Heart left ventricle (tissue), 16 donors: ENCODE measurements around the gene RAB3GAP1. TPM values are rescaled to one million over a fixed set of nuclear protein-coding genes. Genes with fewer than 3 reads are reported as not detected.
A peak's percentile ranks its signal among the peaks of the same experiment; 100 is the strongest.

Experiments
- ATAC-seq, 4 donors: fragments of 200-7000 bp; cut with Tn5 transposase; one replicate each; pipeline ENCODE4 v1.9.1; 2020 to 2022; ENCODE audit warnings: moderate library complexity in 4 of 4, mild to moderate bottlenecking in 3 of 4, moderate number of reproducible peaks in 1 of 4
- DNase-seq, 5 donors: peaks; one replicate each; pipeline ENCODE4 v3.0.0-alpha.2; 2020
- H3K27ac ChIP-seq, 12 donors: fragments of 200-600 bp; sonication (generic) in 4 of 12; one replicate each; pipeline versions ENCODE4 v1.5.0 to v1.8.0; 2016 to 2022; ENCODE audit warnings: mild to moderate bottlenecking in 2 of 12
- H3K27me3 ChIP-seq, 9 donors: fragments of 200-600 bp; sonication (generic) in 2 of 9; one replicate each; pipeline versions ENCODE4 v1.5.1 to v1.8.0; 2016 to 2022; ENCODE audit warnings: mild to moderate bottlenecking in 3 of 9
- H3K36me3 ChIP-seq, 9 donors: fragments of 200-600 bp; sonication (generic) in 2 of 9; one replicate each; pipeline versions ENCODE4 v1.5.0 to v1.8.0; 2018 to 2022; ENCODE audit warnings: mild to moderate bottlenecking in 2 of 9
- H3K4me1 ChIP-seq, 12 donors: fragments of 200-600 bp; sonication (generic) in 4 of 12; one replicate each; pipeline versions ENCODE4 v1.5.0 to v1.8.0; 2016 to 2022; ENCODE audit warnings: mild to moderate bottlenecking in 3 of 12
- H3K4me3 ChIP-seq, 12 donors: fragments of 200-600 bp; sonication (generic) in 4 of 12; one replicate each; pipeline versions ENCODE4 v1.5.0 to v1.8.0; 2017 to 2022; ENCODE audit warnings: mild to moderate bottlenecking in 9 of 12, moderate library complexity in 4 of 12
- H3K9me3 ChIP-seq, 12 donors: fragments of 200-600 bp; sonication (generic) in 4 of 12; one replicate each; pipeline versions ENCODE4 v1.5.0 to v1.8.0; 2016 to 2022; ENCODE audit warnings: mild to moderate bottlenecking in 1 of 12
- CTCF ChIP-seq, 12 donors: fragments of 200-600 bp; sonication (generic) in 4 of 12; IDR thresholded peaks; one replicate each; pipeline versions ENCODE4 v1.5.0 to v1.8.0; 2018 to 2022; ENCODE audit warnings: antibody characterized with exemption in 12 of 12, mild to moderate bottlenecking in 5 of 12
- POLR2A ChIP-seq, 2 donors: fragments of 450-650 bp; IDR thresholded peaks; one replicate each; pipeline ENCODE4 v1.6.1; 2017; ENCODE audit warnings: antibody characterized with exemption in 2 of 2, mild to moderate bottlenecking in 2 of 2, moderate library complexity in 2 of 2
- WGBS, 4 donors: extraction: QIAGEN DNeasy Blood & Tissue Kit in 2 of 4; methylation state at CpG; one replicate each; pipeline versions ENCODE4 v1.1.5 to v1.1.7; 2013 to 2018; 5-methylcytosine and 5-hydroxymethylcytosine counted together
- intact Hi-C, 10 donors: fragments of 100-400 bp; cut with DNase I; formaldehyde crosslinking; loops; one replicate each; pipeline versions ENCODE4 v1.11.1 to v1.14.2; 2022
- polyA plus RNA-seq, 2 donors: library from polyadenylated mRNA; stranded (reverse); fragments of 200-250 nt; gene quantifications; one replicate each; pipeline ENCODE4 v1.2.3, GENCODE V29; 2013
- total RNA-seq, 9 donors: library from RNA; depleted of rRNA in 2 of 9; stranded (reverse); fragments of >200 nt in 2 of 9; fragmentation: NEBNext Ultra II Directional in 3 of 9; extraction: Animal tissue kit (Norgen Biotek cat#: 25700) in 3 of 9; gene quantifications; one replicate each; pipeline versions ENCODE4 v1.1.0 to v1.2.4, GENCODE V29; 2016 to 2023
- donor health status: ischemic (EF 13 %, LVEDD 7.1; RV severe dilation, severe dysfunction).
- donor health status: healthy with polysubstance abuse.
- donor health status: DM: no; HTN: yes; CAD: no.
- donor health status: DM: no; HTN: no; CAD: no.
- donor health status: ischemic (EF 25% LVEDD 6.9; RV normal size, moderate dysfunction).
- donor health status: ischemic (EF 25% LVEDD 5.7; RV mildly dilated, moderate dysfunction).
- donor health status: healthy.
- donor health status: DM: yes; HTN: yes; CAD: no.
- donor health status: ischemic (EF 35%, LVEDD 5.7; RV mildly dilated, moderate dysfunction).
- donor health status: nonischemic (EF 11% LVEDD 7.7; RV severe dilation, severe dysfunction).
- donor health status: DM: yes; HTN: yes; CAD: no.
- donor health status: PGD.
- donor health status: ischemic (EF 29% LVEDD 5.4; RV normal size, mild dysfunction).
- donor health status: nonischemic (EF 23%, LVEDD 6.1; RV moderate dilation, normal function).

The RAB3GAP1 gene
- total and polyA plus RNA-seq, 11 donors, result 16.7 to 63.6 (median 47.2) TPM

- ATAC-seq (no peak), DNase-seq (no peak)
- H3K27ac ChIP-seq, result no peak overlapping the region
- no peak for TF ChIP-seq POLR2A (IDR thresholded peaks at IDR 0.05)
- no peak for TF ChIP-seq CTCF (IDR thresholded peaks at IDR 0.05)
- peaks cover 0 to 4% (median 0%) of the 10 kb centered on the region in 9 donors for H3K36me3 ChIP-seq
- H3K4me1 ChIP-seq, result no peaks in the 10 kb centered on the region
- intact Hi-C loops, result no loop called here
- no peak overlapping the region for H3K4me3 ChIP-seq
- no peaks in the 10 kb centered on the region for H3K27me3 ChIP-seq
- H3K9me3 ChIP-seq, result no peaks in the 10 kb centered on the region
Measured at GRCh38 chr2:135202751-135203150, 150.7 kb downstream of the RAB3GAP1 start.

GRCh38 chr2:135203944-135204343 is 151.9 kb downstream of the RAB3GAP1 start:
- 95 to 96% (median 96%) methylated on average over 3 of the region's 3 CpGs for WGBS, 4 donors
- Histone ChIP-seq H3K4me3 (no peak overlapping the region), H3K27ac (no peak overlapping the region), H3K4me1 (no peaks in the 10 kb centered on the region), H3K36me3 (peaks cover 0 to 10% (median 0%) of the 10 kb centered on the region in 9 donors), H3K27me3 (no peaks in the 10 kb centered on the region), H3K9me3 (no peaks in the 10 kb centered on the region)
- ATAC-seq (no peak), DNase-seq (no peak)
- intact Hi-C loops, result no loop called here
- no peak for TF ChIP-seq POLR2A (IDR thresholded peaks at IDR 0.05)

- Histone ChIP-seq H3K4me3 (no peak overlapping the region), H3K4me1 (peaks cover 0 to 11% (median 0%) of the 10 kb centered on the region in 12 donors), H3K27ac (no peak overlapping the region), H3K27me3 (no peaks in the 10 kb centered on the region), H3K9me3 (no peaks in the 10 kb centered on the region), H3K36me3 (peaks cover 0 to 6% (median 0%) of the 10 kb centered on the region in 9 donors)
- intact Hi-C loops, result no loop called here
- DNase-seq (no peak), ATAC-seq (no peak)
- 50 to 55% (median 54%) methylated on average over 2 of the region's 2 CpGs for WGBS, 4 donors
- TF ChIP-seq POLR2A (IDR thresholded peaks at IDR 0.05) (no peak), CTCF (IDR thresholded peaks at IDR 0.05) (no peak)
Measured at GRCh38 chr2:135208016-135208415, 155.9 kb downstream of the RAB3GAP1 start.

- H3K4me1 ChIP-seq, result peaks cover 0 to 15% (median 0%) of the 10 kb centered on the region in 12 donors
- peak overlapping the region in 1 of 12 donors; percentile 20 for H3K27ac ChIP-seq
- intact Hi-C loops, result no loop called here
- H3K27me3 ChIP-seq, result no peaks in the 10 kb centered on the region
- no peak for TF ChIP-seq CTCF (IDR thresholded peaks at IDR 0.05)
- no peak for TF ChIP-seq POLR2A (IDR thresholded peaks at IDR 0.05)
- peak in 1 of 5 donors; percentile 7 for DNase-seq
- 35 to 49% (median 47%) methylated on average over 2 of the region's 2 CpGs for whole genome bisulfite sequencing, 4 donors
- peak; percentile 71 to 87 (median 82) for ATAC-seq
- peaks cover 0 to 4% (median 0%) of the 10 kb centered on the region in 12 donors for H3K9me3 ChIP-seq
- H3K4me3 ChIP-seq, result no peak overlapping the region
- H3K36me3 ChIP-seq, result peaks cover 0 to 6% (median 0%) of the 10 kb centered on the region in 9 donors
Measured at GRCh38 chr2:135212757-135213156, 160.7 kb downstream of the RAB3GAP1 start.

- H3K27me3 ChIP-seq, result no peaks in the 10 kb centered on the region
- no peak for DNase-seq
- TF ChIP-seq CTCF (IDR thresholded peaks at IDR 0.05) (no peak), POLR2A (IDR thresholded peaks at IDR 0.05) (no peak)
- no peak overlapping the region for H3K27ac ChIP-seq
- H3K36me3 ChIP-seq, result peaks cover 0 to 5% (median 0%) of the 10 kb centered on the region in 9 donors
- intact Hi-C loops, result no loop called here
- WGBS, 4 donors, result 95 to 99% (median 97%) methylated on average over 2 of the region's 2 CpGs
- no peak for ATAC-seq
- H3K4me1 ChIP-seq, result peaks cover 0 to 1% (median 0%) of the 10 kb centered on the region in 12 donors
- H3K9me3 ChIP-seq, result peaks cover 0 to 4% (median 0%) of the 10 kb centered on the region in 12 donors
- H3K4me3 ChIP-seq, result no peak overlapping the region
Measured at GRCh38 chr2:135218426-135218825, 166.3 kb downstream of the RAB3GAP1 start.
